Measurements from ENCODE around the gene HTRA2.

DNA sequence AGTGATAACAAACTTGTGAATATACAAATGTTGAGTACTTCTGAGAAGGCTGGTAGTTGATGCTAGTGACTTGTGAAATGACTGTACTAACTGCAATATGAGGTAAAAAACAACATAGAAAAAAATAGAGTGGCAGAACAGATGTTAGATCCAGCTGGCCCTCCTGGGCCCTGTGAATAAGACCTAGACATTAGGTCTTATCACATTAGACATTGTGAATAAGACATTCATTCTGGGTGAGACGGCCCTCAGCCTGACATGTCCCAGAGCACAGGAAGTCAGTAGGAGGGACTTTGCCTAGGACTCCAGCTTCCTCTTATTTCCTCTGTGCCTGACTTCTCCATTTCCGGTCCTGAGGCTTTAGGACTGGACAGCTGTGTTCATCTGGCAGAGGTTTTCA lies 47.7 kb downstream of the HTRA2 start:
- TF ChIP-seq, protein P1, sequence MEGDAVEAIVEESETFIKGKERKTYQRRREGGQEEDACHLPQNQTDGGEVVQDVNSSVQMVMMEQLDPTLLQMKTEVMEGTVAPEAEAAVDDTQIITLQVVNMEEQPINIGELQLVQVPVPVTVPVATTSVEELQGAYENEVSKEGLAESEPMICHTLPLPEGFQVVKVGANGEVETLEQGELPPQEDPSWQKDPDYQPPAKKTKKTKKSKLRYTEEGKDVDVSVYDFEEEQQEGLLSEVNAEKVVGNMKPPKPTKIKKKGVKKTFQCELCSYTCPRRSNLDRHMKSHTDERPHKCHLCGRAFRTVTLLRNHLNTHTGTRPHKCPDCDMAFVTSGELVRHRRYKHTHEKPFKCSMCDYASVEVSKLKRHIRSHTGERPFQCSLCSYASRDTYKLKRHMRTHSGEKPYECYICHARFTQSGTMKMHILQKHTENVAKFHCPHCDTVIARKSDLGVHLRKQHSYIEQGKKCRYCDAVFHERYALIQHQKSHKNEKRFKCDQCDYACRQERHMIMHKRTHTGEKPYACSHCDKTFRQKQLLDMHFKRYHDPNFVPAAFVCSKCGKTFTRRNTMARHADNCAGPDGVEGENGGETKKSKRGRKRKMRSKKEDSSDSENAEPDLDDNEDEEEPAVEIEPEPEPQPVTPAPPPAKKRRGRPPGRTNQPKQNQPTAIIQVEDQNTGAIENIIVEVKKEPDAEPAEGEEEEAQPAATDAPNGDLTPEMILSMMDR (IDR thresholded peaks at IDR 0.05), result no peak
- TF ChIP-seq POLR2A (IDR thresholded peaks at IDR 0.05) (no peak), POLR2AphosphoS5 (IDR thresholded peaks at IDR 0.05) (no peak)

Measured in transverse colon (tissue), 4 donors.